ENCODE measurements around the gene MSANTD4. TPM values are rescaled to one million over a fixed set of nuclear protein-coding genes. Genes with fewer than 3 reads are reported as not detected.
"Not testable (repeated sequence)": the region's sequence is repeated elsewhere in the genome, so short reads cannot be mapped to it uniquely, and the experiment has no call there.

MSANTD4 gene
- polyA plus RNA-seq, 3 donors: 1.8 to 2.5 (median 2.1) TPM

- peaks cover 48% of the 10 kb centered on the region for H3K79me2 ChIP-seq (ENCODE audit: insufficient read depth, low read length)
- Mint-ChIP-seq H3K27me3 (ENCODE audit: low read depth in 3 of 3) (no peaks in the 10 kb centered on the region), H3K36me3 (peaks cover 43 to 55% of the 10 kb centered on the region in 2 donors), H3K4me1 (peaks cover 13% of the 10 kb centered on the region), H3K27ac (no peak overlapping the region), H3K9me3 (peaks cover 0 to 16% (median 3%) of the 10 kb centered on the region in 7 donors), H3K4me3 (no peak overlapping the region)
- no peaks in the 10 kb centered on the region for H3K27me3 ChIP-seq (ENCODE audit: control insufficient read depth in 2 of 2, insufficient read depth in 2 of 2, low read length in 2 of 2)
- H3K4me3 ChIP-seq (replicated peaks in 1 of 3; ENCODE audit: low read depth in 2 of 3, low read length in 3 of 3): no peak overlapping the region
- intact Hi-C loops (cut with micrococcal nuclease): no loop called here
- no CpG with 5 or more reads among the region's 3 CpGs for WGBS (ENCODE audit: insufficient coverage)
- H4K20me1 ChIP-seq (ENCODE audit: insufficient read depth, low read length): peaks cover 5% of the 10 kb centered on the region
- no peak overlapping the region for H3K9ac ChIP-seq (ENCODE audit: insufficient read depth, low read length, poor library complexity, severe bottlenecking)
- peaks cover 0 to 6% of the 10 kb centered on the region in 2 donors for H3K4me1 ChIP-seq (ENCODE audit: control insufficient read depth in 1 of 2, insufficient read depth in 2 of 2, low read length in 2 of 2)
- H2AFZ ChIP-seq (ENCODE audit: insufficient read depth, low read depth, low read length, poor library complexity, severe bottlenecking): no peak overlapping the region
- H3K9me3 ChIP-seq (replicated peaks in 1 of 2; ENCODE audit: control insufficient read depth in 1 of 2, insufficient read depth in 1 of 2, low read length in 2 of 2): peaks cover 2 to 4% of the 10 kb centered on the region in 2 donors
- no peak for DNase-seq
- peaks cover 21 to 56% of the 10 kb centered on the region in 2 donors for H3K36me3 ChIP-seq (replicated peaks in 1 of 2; ENCODE audit: control insufficient read depth in 1 of 2, insufficient read depth in 2 of 2, low read length in 2 of 2)
- no peak overlapping the region for H3K27ac ChIP-seq (ENCODE audit: low read depth in 1 of 2, low read length in 2 of 2)
- no peak overlapping the region for H3K4me2 ChIP-seq (replicated peaks; ENCODE audit: extremely low read depth, low read length, poor library complexity, severe bottlenecking)
- no peak for TF ChIP-seq CTCF (IDR thresholded peaks at IDR 0.05)
These were observed 9.3 kb downstream of the MSANTD4 start for GRCh38 chr11:106012744-106013143.

- Mint-ChIP-seq H3K9me3 (peaks cover 3 to 23% (median 7%) of the 10 kb centered on the region in 7 donors), H3K36me3 (peaks cover 55 to 67% of the 10 kb centered on the region in 2 donors), H3K27me3 (ENCODE audit: low read depth in 3 of 3) (no peaks in the 10 kb centered on the region), H3K4me3 (no peak overlapping the region), H3K4me1 (peaks cover 9% of the 10 kb centered on the region), H3K27ac (no peak overlapping the region)
- TF ChIP-seq CTCF (IDR thresholded peaks at IDR 0.05): no peak
- Histone ChIP-seq H3K27me3 (ENCODE audit: control insufficient read depth in 2 of 2, insufficient read depth in 2 of 2, low read length in 2 of 2) (no peaks in the 10 kb centered on the region), H3K4me3 (replicated peaks in 1 of 3; ENCODE audit: low read depth in 2 of 3, low read length in 3 of 3) (no peak overlapping the region), H3K4me2 (replicated peaks; ENCODE audit: extremely low read depth, low read length, poor library complexity, severe bottlenecking) (no peak overlapping the region), H4K20me1 (ENCODE audit: insufficient read depth, low read length) (no peaks in the 10 kb centered on the region), H3K27ac (ENCODE audit: low read depth in 1 of 2, low read length in 2 of 2) (no peak overlapping the region), H3K36me3 (replicated peaks in 1 of 2; ENCODE audit: control insufficient read depth in 1 of 2, insufficient read depth in 2 of 2, low read length in 2 of 2) (peaks cover 31 to 69% of the 10 kb centered on the region in 2 donors), H2AFZ (ENCODE audit: insufficient read depth, low read depth, low read length, poor library complexity, severe bottlenecking) (no peak overlapping the region), H3K4me1 (ENCODE audit: control insufficient read depth in 1 of 2, insufficient read depth in 2 of 2, low read length in 2 of 2) (no peaks in the 10 kb centered on the region), H3K79me2 (ENCODE audit: insufficient read depth, low read length) (peaks cover 42% of the 10 kb centered on the region), H3K9ac (ENCODE audit: insufficient read depth, low read length, poor library complexity, severe bottlenecking) (no peak overlapping the region), H3K9me3 (replicated peaks in 1 of 2; ENCODE audit: control insufficient read depth in 1 of 2, insufficient read depth in 1 of 2, low read length in 2 of 2) (peaks cover 6 to 7% of the 10 kb centered on the region in 2 donors)
- intact Hi-C loops (cut with micrococcal nuclease): no loop called here
- no peak for DNase-seq
- WGBS (ENCODE audit: insufficient coverage): 100% methylated on average over 1 of the region's 2 CpGs
These were observed 10.6 kb downstream of the MSANTD4 start for GRCh38 chr11:106011481-106011880.

- H3K27me3 Mint-ChIP-seq (ENCODE audit: low read depth in 3 of 3); H4K20me1 ChIP-seq (ENCODE audit: insufficient read depth, low read length); DNase-seq; H2AFZ ChIP-seq (ENCODE audit: insufficient read depth, low read depth, low read length, poor library complexity, severe bottlenecking); H3K27ac ChIP-seq (ENCODE audit: low read depth in 1 of 2, low read length in 2 of 2); H3K27me3 ChIP-seq (ENCODE audit: control insufficient read depth in 2 of 2, insufficient read depth in 2 of 2, low read length in 2 of 2); H3K27ac Mint-ChIP-seq; H3K4me1 Mint-ChIP-seq; H3K4me3 Mint-ChIP-seq; H3K4me2 ChIP-seq (replicated peaks; ENCODE audit: extremely low read depth, low read length, poor library complexity, severe bottlenecking); H3K4me3 ChIP-seq (replicated peaks in 1 of 3; ENCODE audit: low read depth in 2 of 3, low read length in 3 of 3); H3K4me1 ChIP-seq (ENCODE audit: control insufficient read depth in 1 of 2, insufficient read depth in 2 of 2, low read length in 2 of 2); H3K79me2 ChIP-seq (ENCODE audit: insufficient read depth, low read length); H3K9ac ChIP-seq (ENCODE audit: insufficient read depth, low read length, poor library complexity, severe bottlenecking); intact Hi-C loops (cut with micrococcal nuclease): not testable (repeated sequence)
- Mint-ChIP-seq H3K9me3 (peaks cover 22 to 36% (median 29%) of the 10 kb centered on the region in 7 donors), H3K36me3 (peaks cover 39 to 52% of the 10 kb centered on the region in 2 donors)
- H3K9me3 ChIP-seq (replicated peaks in 1 of 2; ENCODE audit: control insufficient read depth in 1 of 2, insufficient read depth in 1 of 2, low read length in 2 of 2): peaks cover 22 to 29% of the 10 kb centered on the region in 2 donors
- WGBS (ENCODE audit: insufficient coverage): no CpG with 5 or more reads among the region's 4 CpGs
- peaks cover 15 to 44% of the 10 kb centered on the region in 2 donors for H3K36me3 ChIP-seq (replicated peaks in 1 of 2; ENCODE audit: control insufficient read depth in 1 of 2, insufficient read depth in 2 of 2, low read length in 2 of 2)
These were observed 18.9 kb downstream of the MSANTD4 start for GRCh38 chr11:106003094-106003493.
